ENCODE data around the gene DFFB. TPM values are rescaled to one million over a fixed set of nuclear protein-coding genes. Genes with fewer than 3 reads are reported as not detected.

DFFB gene
- total RNA-seq, 3 donors from 2014 or later (not counting 1 experiment from before 2014, with no cell fraction given), result 18.3 to 27.8 (median 18.5) TPM

DNA sequence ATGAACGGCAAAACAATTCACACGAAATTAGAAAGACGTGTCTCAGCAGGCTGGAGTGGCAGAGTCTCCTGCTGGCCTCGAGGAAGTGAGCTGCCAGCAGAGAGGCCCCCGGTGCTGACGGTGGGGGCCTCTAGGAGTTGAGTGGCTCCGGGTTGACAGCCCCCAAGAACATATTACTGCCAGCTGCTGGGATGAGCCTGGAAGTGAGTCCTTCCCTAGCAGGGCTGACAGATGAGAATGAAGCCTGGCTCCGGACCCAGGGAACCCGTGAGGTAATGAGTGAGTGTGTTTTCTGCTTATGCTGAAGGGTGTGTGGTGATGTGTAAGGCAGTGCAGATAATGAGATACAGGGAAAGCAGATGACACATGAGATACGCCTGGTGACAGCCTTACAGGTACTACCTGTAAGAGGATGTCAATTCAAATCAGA is 37.5 kb upstream of the DFFB start:
- 84% methylated on average over 10 of the region's 10 CpGs for WGBS (ENCODE audit: insufficient coverage)
- peaks cover 39% of the 10 kb centered on the region for H3K36me3 ChIP-seq (ENCODE audit: control insufficient read depth, insufficient read depth, low read length)
- Mint-ChIP-seq H3K27ac (peak overlapping the region in 1 of 2 donors; percentile 4), H3K4me1 (no peaks in the 10 kb centered on the region), H3K27me3 (ENCODE audit: low read depth in 2 of 2) (no peaks in the 10 kb centered on the region), H3K4me3 (no peak overlapping the region), H3K9me3 (no peaks in the 10 kb centered on the region), H3K36me3 (no peaks in the 10 kb centered on the region)
- no peak overlapping the region for H3K27ac ChIP-seq (ENCODE audit: low read length)
- no peak overlapping the region for H3K4me3 ChIP-seq (ENCODE audit: low read length)
- H3K27me3 ChIP-seq (ENCODE audit: control insufficient read depth, insufficient read depth, low read length), result no peaks in the 10 kb centered on the region
- no peak for ATAC-seq
- TF ChIP-seq, protein P1, sequence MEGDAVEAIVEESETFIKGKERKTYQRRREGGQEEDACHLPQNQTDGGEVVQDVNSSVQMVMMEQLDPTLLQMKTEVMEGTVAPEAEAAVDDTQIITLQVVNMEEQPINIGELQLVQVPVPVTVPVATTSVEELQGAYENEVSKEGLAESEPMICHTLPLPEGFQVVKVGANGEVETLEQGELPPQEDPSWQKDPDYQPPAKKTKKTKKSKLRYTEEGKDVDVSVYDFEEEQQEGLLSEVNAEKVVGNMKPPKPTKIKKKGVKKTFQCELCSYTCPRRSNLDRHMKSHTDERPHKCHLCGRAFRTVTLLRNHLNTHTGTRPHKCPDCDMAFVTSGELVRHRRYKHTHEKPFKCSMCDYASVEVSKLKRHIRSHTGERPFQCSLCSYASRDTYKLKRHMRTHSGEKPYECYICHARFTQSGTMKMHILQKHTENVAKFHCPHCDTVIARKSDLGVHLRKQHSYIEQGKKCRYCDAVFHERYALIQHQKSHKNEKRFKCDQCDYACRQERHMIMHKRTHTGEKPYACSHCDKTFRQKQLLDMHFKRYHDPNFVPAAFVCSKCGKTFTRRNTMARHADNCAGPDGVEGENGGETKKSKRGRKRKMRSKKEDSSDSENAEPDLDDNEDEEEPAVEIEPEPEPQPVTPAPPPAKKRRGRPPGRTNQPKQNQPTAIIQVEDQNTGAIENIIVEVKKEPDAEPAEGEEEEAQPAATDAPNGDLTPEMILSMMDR (IDR thresholded peaks at IDR 0.05), result no peak
- DNase-seq, result no peak
- H3K4me1 ChIP-seq (ENCODE audit: control insufficient read depth, insufficient read depth, low read length), result no peaks in the 10 kb centered on the region
- H3K9me3 ChIP-seq (ENCODE audit: control insufficient read depth, insufficient read depth, low read length), result no peaks in the 10 kb centered on the region
- intact Hi-C loops (cut with micrococcal nuclease), result no loop called here

DNA sequence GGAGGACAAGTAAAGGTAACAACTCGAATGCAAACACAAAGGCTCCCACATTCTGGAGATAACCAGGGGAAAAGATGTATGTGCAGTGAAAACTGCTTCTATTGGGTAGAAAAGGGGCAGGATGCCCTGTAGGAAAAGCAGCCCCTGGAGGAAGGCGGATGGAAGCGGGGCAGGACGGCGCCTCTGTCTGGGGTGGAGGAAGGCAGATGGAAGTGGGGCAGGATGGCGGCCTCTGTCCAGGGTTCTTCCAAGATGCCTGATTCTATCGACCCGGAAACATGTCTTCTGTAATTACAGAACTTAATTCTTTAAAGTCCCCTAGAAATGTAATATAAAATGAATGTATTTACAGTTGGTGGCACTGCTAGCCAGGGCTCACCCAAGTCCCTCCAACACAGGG is 37.0 kb upstream of the DFFB start:
- no peaks in the 10 kb centered on the region for H3K27me3 Mint-ChIP-seq (ENCODE audit: low read depth in 2 of 2)
- no peak overlapping the region for H3K4me3 ChIP-seq (ENCODE audit: low read length)
- H3K27ac ChIP-seq (ENCODE audit: low read length), result no peak overlapping the region
- H3K9me3 ChIP-seq (ENCODE audit: control insufficient read depth, insufficient read depth, low read length), result no peaks in the 10 kb centered on the region
- DNase-seq (no peak), ATAC-seq (no peak)
- H3K4me3 Mint-ChIP-seq, result no peak overlapping the region
- H3K9me3 Mint-ChIP-seq, result no peaks in the 10 kb centered on the region
- no peaks in the 10 kb centered on the region for H3K4me1 Mint-ChIP-seq
- TF ChIP-seq, protein P1 (IDR thresholded peaks at IDR 0.05), result no peak
- 95% methylated on average over 6 of the region's 8 CpGs for WGBS (ENCODE audit: insufficient coverage)
- no peaks in the 10 kb centered on the region for H3K27me3 ChIP-seq (ENCODE audit: control insufficient read depth, insufficient read depth, low read length)
- H3K4me1 ChIP-seq (ENCODE audit: control insufficient read depth, insufficient read depth, low read length), result no peaks in the 10 kb centered on the region
- no peak overlapping the region for H3K27ac Mint-ChIP-seq
- peaks cover 36% of the 10 kb centered on the region for H3K36me3 ChIP-seq (ENCODE audit: control insufficient read depth, insufficient read depth, low read length)
- intact Hi-C loops (cut with micrococcal nuclease), result no loop called here
- no peaks in the 10 kb centered on the region for H3K36me3 Mint-ChIP-seq

DNA sequence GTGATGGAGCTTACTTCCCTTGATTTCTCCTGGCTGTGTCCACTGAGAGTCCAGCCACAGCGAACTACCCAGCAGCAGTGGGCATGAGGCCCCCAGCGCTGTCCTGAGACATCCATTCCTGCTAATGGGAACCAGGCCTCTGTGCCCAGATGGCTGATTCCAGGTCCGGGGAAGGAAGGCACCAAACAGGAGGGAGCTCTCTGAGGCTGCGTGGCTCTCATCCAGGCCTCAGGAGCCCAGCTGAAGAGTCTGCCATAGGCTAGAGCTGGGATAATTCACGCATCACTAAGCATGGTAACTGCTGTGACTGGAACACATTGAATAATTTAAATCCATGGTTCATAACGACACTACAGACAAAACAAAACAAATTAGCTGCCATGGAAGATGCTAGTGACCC is 36.3 kb upstream of the DFFB start:
- Mint-ChIP-seq H3K27ac (no peak overlapping the region), H3K9me3 (no peaks in the 10 kb centered on the region), H3K36me3 (no peaks in the 10 kb centered on the region), H3K27me3 (ENCODE audit: low read depth in 2 of 2) (no peaks in the 10 kb centered on the region), H3K4me3 (no peak overlapping the region), H3K4me1 (no peaks in the 10 kb centered on the region)
- intact Hi-C loops (cut with micrococcal nuclease), result no loop called here
- Histone ChIP-seq H3K27me3 (ENCODE audit: control insufficient read depth, insufficient read depth, low read length) (no peaks in the 10 kb centered on the region), H3K4me1 (ENCODE audit: control insufficient read depth, insufficient read depth, low read length) (no peaks in the 10 kb centered on the region), H3K4me3 (ENCODE audit: low read length) (no peak overlapping the region), H3K9me3 (ENCODE audit: control insufficient read depth, insufficient read depth, low read length) (no peaks in the 10 kb centered on the region), H3K27ac (ENCODE audit: low read length) (no peak overlapping the region), H3K36me3 (ENCODE audit: control insufficient read depth, insufficient read depth, low read length) (peaks cover 37% of the 10 kb centered on the region)
- TF ChIP-seq, protein P1 (IDR thresholded peaks at IDR 0.05), result no peak
- no peak for DNase-seq
- ATAC-seq, result no peak
- 91% methylated on average over 6 of the region's 6 CpGs for WGBS (ENCODE audit: insufficient coverage)

DNA sequence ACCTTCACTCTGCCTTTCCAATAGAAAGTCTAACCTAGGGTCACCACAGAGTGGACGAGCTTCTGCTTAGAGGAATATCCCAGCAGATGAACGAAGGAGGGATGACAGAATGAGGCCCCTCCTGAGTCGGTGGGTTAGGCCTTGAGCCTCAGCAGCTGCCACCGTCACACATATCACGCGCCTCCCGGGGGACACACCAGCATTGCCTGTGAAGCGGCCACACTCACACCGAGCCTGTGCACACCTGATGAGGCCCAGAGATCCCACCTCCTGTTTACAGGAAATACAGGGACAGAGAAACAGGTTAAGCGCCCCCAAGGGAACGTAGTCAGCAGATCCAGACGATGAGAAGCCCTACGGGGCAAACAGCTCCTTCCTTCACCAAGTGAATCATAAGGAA is 35.8 kb upstream of the DFFB start:
- Histone ChIP-seq H3K4me1 (ENCODE audit: control insufficient read depth, insufficient read depth, low read length) (no peaks in the 10 kb centered on the region), H3K4me3 (ENCODE audit: low read length) (no peak overlapping the region), H3K36me3 (ENCODE audit: control insufficient read depth, insufficient read depth, low read length) (peaks cover 42% of the 10 kb centered on the region), H3K27ac (ENCODE audit: low read length) (no peak overlapping the region), H3K27me3 (ENCODE audit: control insufficient read depth, insufficient read depth, low read length) (no peaks in the 10 kb centered on the region), H3K9me3 (ENCODE audit: control insufficient read depth, insufficient read depth, low read length) (no peaks in the 10 kb centered on the region)
- 93% methylated on average over 13 of the region's 13 CpGs for WGBS (ENCODE audit: insufficient coverage)
- Mint-ChIP-seq H3K4me3 (no peak overlapping the region), H3K36me3 (no peaks in the 10 kb centered on the region), H3K27me3 (ENCODE audit: low read depth in 2 of 2) (no peaks in the 10 kb centered on the region), H3K27ac (no peak overlapping the region), H3K9me3 (no peaks in the 10 kb centered on the region), H3K4me1 (no peaks in the 10 kb centered on the region)
- intact Hi-C loops (cut with micrococcal nuclease), result no loop called here
- ATAC-seq, result no peak
- TF ChIP-seq, protein P1 (IDR thresholded peaks at IDR 0.05), result no peak
- no peak for DNase-seq

All from natural killer cell (primary cell).